GM12873 (cell line): ENCODE results near the gene WDR44.

Experiments
- TF ChIP-seq, protein P1 (sequence below): IDR thresholded peaks from 2 replicates; pipeline ENCODE4 v1.5.1; 2012; ENCODE audit warnings: low read depth, mild to moderate bottlenecking, moderate library complexity, low read length, control low read depth; ENCODE audit not compliant: insufficient read depth; ENCODE audit errors: missing control alignments

WDR44 gene

DNA sequence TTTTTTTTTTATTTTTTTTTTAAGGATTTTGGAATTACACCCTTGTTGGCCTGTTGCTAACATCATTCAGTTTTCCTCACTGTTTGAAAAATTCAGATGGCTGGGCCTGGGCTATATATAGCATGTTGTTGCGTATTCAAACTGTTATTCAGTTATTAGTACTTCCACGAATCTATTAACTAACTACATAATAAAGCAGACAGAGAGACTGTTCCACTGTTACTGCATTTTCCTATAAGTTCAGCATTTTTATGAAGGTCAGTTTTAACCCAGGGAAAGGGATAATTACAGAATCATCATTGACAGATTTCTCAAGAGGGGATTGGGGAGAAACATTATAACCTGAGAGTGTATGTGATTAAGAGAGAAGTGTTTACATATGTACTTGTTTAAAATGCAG lies 152.8 kb downstream of the WDR44 start:
- TF ChIP-seq, protein P1, sequence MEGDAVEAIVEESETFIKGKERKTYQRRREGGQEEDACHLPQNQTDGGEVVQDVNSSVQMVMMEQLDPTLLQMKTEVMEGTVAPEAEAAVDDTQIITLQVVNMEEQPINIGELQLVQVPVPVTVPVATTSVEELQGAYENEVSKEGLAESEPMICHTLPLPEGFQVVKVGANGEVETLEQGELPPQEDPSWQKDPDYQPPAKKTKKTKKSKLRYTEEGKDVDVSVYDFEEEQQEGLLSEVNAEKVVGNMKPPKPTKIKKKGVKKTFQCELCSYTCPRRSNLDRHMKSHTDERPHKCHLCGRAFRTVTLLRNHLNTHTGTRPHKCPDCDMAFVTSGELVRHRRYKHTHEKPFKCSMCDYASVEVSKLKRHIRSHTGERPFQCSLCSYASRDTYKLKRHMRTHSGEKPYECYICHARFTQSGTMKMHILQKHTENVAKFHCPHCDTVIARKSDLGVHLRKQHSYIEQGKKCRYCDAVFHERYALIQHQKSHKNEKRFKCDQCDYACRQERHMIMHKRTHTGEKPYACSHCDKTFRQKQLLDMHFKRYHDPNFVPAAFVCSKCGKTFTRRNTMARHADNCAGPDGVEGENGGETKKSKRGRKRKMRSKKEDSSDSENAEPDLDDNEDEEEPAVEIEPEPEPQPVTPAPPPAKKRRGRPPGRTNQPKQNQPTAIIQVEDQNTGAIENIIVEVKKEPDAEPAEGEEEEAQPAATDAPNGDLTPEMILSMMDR: no peak

DNA sequence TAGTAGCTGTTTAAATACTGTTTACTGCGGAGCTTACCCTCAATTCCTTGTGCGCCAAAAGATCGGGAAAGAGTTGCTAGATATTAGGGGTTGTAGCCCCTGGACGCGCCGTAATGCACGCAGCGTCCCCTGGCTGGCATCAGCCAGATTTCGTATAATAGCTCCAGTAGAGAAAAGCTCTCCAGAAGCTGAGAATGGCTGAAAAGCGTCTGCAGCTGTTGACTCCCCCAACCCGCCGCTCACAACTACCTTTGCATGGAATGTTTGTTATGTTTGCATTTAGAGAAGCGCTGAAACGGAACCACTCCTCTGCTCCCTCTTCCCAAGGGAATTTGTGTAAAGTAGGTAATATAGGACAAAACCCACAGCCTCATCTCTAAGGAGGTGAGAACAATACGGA lies 153.4 kb downstream of the WDR44 start:
- TF ChIP-seq, protein P1: no peak
